HUES64 (cell line): ENCODE measurements around the gene OPALIN. TPM values are rescaled to one million over a fixed set of nuclear protein-coding genes. Genes with fewer than 3 reads are reported as not detected.

Experiments used
- H3K27ac ChIP-seq: 2 replicates; pipeline ENCODE4 v1.7.0; 2013; ENCODE audit warnings: low read depth, low read length, inconsistent platforms
- H3K27me3 ChIP-seq: 2 replicates; pipeline ENCODE4 v1.6.1; 2013; ENCODE audit warnings: mild to moderate bottlenecking, low read length; ENCODE audit not compliant: insufficient read depth
- H3K36me3 ChIP-seq: 2 replicates; pipeline ENCODE4 v1.6.1; 2013; ENCODE audit warnings: mild to moderate bottlenecking, low read length; ENCODE audit not compliant: insufficient read depth
- H3K4me1 ChIP-seq: 2 replicates; pipeline ENCODE4 v1.6.1; 2013; ENCODE audit warnings: mild to moderate bottlenecking, low read length, moderate library complexity; ENCODE audit not compliant: insufficient read depth
- H3K4me3 ChIP-seq: 2 replicates; pipeline ENCODE4 v1.5.1; 2013; ENCODE audit warnings: mild to moderate bottlenecking, low read length, moderate library complexity
- H3K9ac ChIP-seq: 2 replicates; pipeline ENCODE4 v1.6.1; 2013; ENCODE audit warnings: mild to moderate bottlenecking, low read depth, low read length
- H3K9me3 ChIP-seq: 2 replicates; pipeline ENCODE4 v1.6.1; 2013; ENCODE audit warnings: low read depth, low read length; ENCODE audit not compliant: insufficient read depth
- WGBS: fragments of 150-250, 120-280 bp; methylation state at CpG from one replicate; pipeline ENCODE4 v1.1.7; 2013; ENCODE audit warnings: missing lambda C conversion rate; 5-methylcytosine and 5-hydroxymethylcytosine counted together
- polyA plus RNA-seq, 2 experiments: library from polyadenylated mRNA; stranded (reverse); fragments of 50-300 nt; gene quantifications; one replicate each; pipeline ENCODE4 v1.2.3, GENCODE V29; 2013

Gene OPALIN, protein sequence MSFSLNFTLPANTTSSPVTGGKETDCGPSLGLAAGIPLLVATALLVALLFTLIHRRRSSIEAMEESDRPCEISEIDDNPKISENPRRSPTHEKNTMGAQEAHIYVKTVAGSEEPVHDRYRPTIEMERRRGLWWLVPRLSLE
- 0.10 TPM for polyA plus RNA-seq (2013, experiment 1 of 2)
- 0.06 TPM for polyA plus RNA-seq (2013, experiment 2 of 2)

DNA sequence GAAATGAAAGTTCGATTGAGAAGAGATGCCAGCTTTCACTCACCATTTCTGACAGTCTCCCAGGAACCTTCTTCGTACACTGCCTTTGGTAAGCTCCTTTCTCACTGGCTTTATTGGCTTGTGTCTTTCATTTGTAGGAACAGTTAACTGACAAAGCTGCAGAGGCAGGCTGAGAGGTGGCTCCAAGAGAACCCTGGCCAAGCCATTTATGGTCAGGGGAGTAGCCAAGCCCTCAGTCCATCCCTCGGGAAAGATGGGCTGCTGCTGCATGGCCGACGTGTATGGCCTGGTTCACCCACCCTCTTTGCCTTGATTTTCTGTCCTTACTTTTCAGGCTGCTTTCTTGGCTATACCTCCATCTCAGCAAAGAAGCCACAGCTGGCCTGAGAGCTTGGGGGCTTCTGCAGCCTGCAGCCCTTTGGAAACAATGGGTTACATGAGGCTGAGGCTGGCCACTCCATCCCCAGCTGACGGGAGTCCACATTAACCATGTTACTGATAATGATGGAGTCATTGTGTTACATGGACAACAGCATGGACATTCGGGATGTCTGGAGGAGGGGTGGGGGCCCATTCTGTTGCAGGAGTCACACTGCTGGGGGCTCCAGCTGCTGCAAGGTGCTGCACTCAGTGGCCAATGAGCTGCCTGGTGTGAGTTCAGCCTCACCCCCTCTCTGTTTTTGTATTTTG is at the start of gene OPALIN:
OPALIN (minus strand) TSS at position 152 of the 690 bp plus-strand sequence; CDS start at position 46, 106 bp downstream.
- no peak within 1 kb of the TSS for H3K4me3 ChIP-seq
- no peaks in the 10 kb centered on the region for H3K4me1 ChIP-seq

DNA sequence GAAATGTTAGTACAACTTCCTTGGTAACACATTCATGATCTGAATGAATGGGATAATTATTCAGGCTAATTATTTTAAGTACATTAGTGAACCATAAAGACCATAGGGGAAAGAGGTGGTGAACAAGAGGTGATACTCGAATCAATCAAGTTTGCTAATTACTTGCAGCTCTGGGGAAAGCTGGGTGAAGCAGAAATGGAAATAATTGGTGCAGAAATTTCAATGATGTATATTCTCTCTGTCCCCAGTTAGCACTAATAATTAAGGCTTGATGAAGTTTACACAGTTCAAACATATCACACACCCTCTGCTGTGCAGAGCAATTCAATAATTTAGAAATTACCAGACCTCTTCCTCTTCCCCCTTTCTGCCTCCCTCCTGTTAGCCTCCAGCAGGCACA is 49.4 kb upstream of the OPALIN start:
- H3K4me1 ChIP-seq = no peaks in the 10 kb centered on the region
- no peak overlapping the region for H3K27ac ChIP-seq
- H3K9me3 ChIP-seq = no peaks in the 10 kb centered on the region
- 74% methylated on average over 1 of the region's 1 CpG for WGBS
- no peak overlapping the region for H3K9ac ChIP-seq
- no peaks in the 10 kb centered on the region for H3K27me3 ChIP-seq
- no peaks in the 10 kb centered on the region for H3K36me3 ChIP-seq
- H3K4me3 ChIP-seq = no peak overlapping the region

More for the DNA sequence above, at the start of gene OPALIN:
- Histone ChIP-seq H3K27me3 (no peaks in the 10 kb centered on the region), H3K9me3 (no peaks in the 10 kb centered on the region), H3K36me3 (no peaks in the 10 kb centered on the region), H3K27ac (no peak within 1 kb of the TSS), H3K9ac (no peak within 1 kb of the TSS)
- 87% methylated on average over 6 of the region's 7 CpGs for WGBS

DNA sequence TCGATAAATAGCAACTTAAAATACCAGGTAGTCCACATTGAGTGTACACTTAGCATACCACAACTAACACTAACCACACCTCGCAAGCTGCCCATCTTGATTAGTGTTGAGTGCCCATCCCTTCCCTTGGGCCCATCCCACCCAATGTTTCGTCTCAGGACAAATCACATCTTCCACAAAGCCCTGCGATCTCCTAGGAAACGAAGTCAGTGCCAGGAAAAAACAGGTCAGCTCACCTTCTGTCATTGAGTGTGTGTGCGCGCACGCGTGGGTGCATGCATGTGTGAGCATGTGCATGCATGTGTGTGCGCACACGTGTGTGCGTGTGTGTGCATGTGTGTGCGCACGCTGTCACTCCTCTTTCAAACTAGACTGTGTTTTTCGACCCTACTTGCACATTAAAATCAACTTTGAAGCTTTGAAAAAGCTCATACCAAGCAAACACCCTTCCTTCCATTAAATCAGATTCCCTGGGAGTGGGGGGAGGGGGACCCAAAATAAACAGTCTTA is 48.8 kb upstream of the OPALIN start:
- no peaks in the 10 kb centered on the region for H3K9me3 ChIP-seq
- no peak overlapping the region for H3K4me3 ChIP-seq
- 90% methylated on average over 15 of the region's 15 CpGs for WGBS
- no peaks in the 10 kb centered on the region for H3K4me1 ChIP-seq
- no peaks in the 10 kb centered on the region for H3K27me3 ChIP-seq
- H3K36me3 ChIP-seq = no peaks in the 10 kb centered on the region
- no peak overlapping the region for H3K27ac ChIP-seq
- no peak overlapping the region for H3K9ac ChIP-seq

DNA sequence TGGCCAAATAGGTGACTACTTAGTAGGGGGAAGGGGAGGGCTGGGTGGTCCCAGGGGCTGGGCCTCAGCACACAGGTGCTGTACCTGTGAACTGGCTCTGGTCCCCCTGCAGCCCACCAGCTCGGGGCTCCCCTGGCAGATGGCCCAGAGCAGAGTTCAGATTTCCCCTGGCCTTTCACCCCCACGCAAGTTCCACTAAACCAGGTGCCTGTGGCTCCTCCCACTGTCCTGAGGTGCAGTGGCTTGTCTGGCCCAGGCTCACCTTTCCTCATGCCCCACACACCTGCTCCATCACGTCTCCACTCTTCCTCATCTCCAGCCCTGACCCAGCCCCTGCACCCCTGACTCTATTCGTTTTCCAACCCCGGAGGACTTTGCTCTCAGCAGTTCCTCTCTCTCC is 47.3 kb upstream of the OPALIN start:
- H3K4me1 ChIP-seq = peaks cover 8% of the 10 kb centered on the region
- WGBS = 95% methylated on average over 5 of the region's 5 CpGs
- H3K4me3 ChIP-seq = no peak overlapping the region
- H3K9me3 ChIP-seq = no peaks in the 10 kb centered on the region
- H3K9ac ChIP-seq = no peak overlapping the region
- H3K27ac ChIP-seq = no peak overlapping the region
- H3K36me3 ChIP-seq = no peaks in the 10 kb centered on the region
- H3K27me3 ChIP-seq = no peaks in the 10 kb centered on the region

DNA sequence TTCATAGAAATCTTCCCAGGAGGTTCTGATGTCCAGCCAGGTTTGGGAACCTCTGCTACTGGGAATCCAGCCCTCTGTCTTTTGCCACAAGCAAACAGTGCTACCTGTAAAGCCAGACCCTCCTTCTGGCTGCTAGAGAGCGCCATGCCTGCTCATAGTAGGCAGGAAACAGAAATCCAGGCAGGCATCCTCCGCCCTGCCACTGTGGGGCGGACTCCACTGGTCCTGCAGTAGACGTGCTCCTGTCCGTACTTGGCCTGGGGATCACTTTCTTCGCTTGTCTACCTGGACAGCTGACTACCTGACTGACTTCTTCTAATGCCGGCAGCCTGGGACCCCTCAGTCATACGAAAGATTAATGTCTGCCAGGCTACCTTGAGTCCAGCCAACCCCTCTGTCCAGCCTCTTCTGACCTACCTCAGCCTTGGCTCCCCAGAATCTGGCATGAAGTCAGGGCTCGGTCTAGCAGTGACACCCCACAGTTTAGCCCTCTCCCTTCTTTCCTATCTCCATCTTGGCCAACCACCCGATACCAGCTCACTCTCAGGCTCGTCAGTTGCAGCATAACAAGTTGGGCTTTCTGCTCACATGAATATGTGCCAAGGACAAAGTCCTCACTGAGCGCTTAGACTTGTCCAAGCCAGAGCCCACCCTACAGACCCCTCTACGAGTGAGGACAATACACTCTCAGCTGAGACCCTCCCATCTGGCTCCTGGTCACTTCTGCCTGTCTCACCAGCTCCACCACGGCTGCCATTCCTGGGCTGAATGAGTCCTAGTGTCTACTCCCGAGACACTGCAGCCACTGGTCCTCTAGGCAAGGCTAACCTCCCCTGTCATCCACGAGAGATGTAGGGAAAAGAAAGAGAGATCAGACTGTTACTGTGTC is 43.9 kb upstream of the OPALIN start:
- peaks cover 14% of the 10 kb centered on the region for H3K4me1 ChIP-seq
- H3K27me3 ChIP-seq = 0 out of 2 replicates have a peak, but pooled peaks cover 2% of the 10 kb centered on the region
- 89% methylated on average over 16 of the region's 16 CpGs for WGBS
- H3K9me3 ChIP-seq = no peaks in the 10 kb centered on the region
- no peak overlapping the region for H3K9ac ChIP-seq
- H3K36me3 ChIP-seq = no peaks in the 10 kb centered on the region
- no peak overlapping the region for H3K4me3 ChIP-seq
- no peak overlapping the region for H3K27ac ChIP-seq

DNA sequence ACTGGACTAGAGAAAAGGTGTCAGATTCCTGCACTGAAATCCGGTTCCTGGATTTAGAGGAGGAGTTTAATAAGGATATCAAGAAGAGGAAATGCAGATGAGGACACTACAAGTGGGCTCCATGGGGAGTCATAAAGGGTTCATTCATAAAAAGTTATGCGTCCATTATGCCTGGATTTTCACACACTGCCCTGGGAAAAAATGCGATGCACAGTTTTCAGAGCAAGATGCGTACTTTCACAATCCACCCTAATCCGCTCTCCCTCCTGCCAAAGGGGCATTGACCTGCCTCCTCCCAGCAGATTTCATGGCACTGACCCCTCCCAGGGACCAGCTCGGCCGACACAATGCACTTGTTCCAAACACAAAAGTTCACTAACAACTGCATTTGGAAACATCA is 42.2 kb upstream of the OPALIN start:
- Histone ChIP-seq H3K4me3 (no peak overlapping the region), H3K9me3 (no peaks in the 10 kb centered on the region), H3K9ac (no peak overlapping the region), H3K4me1 (peaks cover 18% of the 10 kb centered on the region), H3K27me3 (peaks cover 7% of the 10 kb centered on the region; the same call in 1 of the 2 replicates), H3K36me3 (no peaks in the 10 kb centered on the region), H3K27ac (no peak overlapping the region)
- 84% methylated on average over 7 of the region's 7 CpGs for WGBS

DNA sequence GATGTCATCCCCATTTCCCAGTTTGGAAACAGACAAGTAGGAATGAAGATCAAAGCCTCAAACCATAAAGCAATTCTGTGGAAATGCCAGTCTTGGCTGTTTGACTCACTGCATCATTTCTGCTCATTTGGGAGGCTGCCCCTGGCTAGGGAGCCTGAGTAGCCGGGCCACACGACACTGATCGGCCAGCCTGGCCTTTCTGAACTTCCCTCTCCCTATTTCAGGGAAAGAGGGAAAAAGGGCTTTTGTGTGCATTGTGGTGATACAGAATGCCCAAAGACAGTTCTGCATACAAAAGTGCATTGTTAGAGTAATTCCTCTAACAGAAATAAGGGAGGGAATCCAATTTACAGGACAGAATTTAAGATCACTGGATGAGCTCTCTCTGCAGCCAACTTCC is 41.7 kb upstream of the OPALIN start:
- 98% methylated on average over 3 of the region's 3 CpGs for WGBS
- H3K9ac ChIP-seq = no peak overlapping the region
- no peaks in the 10 kb centered on the region for H3K36me3 ChIP-seq
- H3K27me3 ChIP-seq = peaks cover 10% of the 10 kb centered on the region
- H3K9me3 ChIP-seq = no peaks in the 10 kb centered on the region
- no peak overlapping the region for H3K27ac ChIP-seq
- no peak overlapping the region for H3K4me3 ChIP-seq
- peaks cover 21% of the 10 kb centered on the region for H3K4me1 ChIP-seq

DNA sequence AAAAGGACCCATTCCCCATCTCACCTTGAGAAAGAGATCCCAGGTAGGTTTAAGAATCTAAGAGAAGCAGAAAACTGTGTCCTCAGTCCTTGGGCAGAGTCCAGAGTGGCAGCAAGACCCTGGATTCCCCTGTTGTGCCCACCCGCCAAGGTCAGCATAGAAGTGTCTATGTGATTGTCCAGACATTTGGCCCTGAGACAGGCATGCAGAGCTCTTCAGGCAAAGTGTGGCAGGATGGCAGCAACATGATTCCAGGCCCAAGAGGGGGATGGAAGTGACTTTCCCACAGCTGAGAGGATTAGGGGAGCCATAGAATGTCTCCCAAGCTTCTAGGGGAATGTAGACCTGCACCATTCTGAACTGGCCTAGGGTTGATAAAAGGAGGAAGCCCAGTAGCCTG is 39.1 kb upstream of the OPALIN start:
- Histone ChIP-seq H3K27ac (no peak overlapping the region), H3K9ac (no peak overlapping the region), H3K4me3 (no peak overlapping the region), H3K9me3 (no peaks in the 10 kb centered on the region), H3K27me3 (peaks cover 10% of the 10 kb centered on the region), H3K4me1 (peaks cover 21% of the 10 kb centered on the region), H3K36me3 (no peaks in the 10 kb centered on the region)
- WGBS = 95% methylated on average over 1 of the region's 1 CpG

DNA sequence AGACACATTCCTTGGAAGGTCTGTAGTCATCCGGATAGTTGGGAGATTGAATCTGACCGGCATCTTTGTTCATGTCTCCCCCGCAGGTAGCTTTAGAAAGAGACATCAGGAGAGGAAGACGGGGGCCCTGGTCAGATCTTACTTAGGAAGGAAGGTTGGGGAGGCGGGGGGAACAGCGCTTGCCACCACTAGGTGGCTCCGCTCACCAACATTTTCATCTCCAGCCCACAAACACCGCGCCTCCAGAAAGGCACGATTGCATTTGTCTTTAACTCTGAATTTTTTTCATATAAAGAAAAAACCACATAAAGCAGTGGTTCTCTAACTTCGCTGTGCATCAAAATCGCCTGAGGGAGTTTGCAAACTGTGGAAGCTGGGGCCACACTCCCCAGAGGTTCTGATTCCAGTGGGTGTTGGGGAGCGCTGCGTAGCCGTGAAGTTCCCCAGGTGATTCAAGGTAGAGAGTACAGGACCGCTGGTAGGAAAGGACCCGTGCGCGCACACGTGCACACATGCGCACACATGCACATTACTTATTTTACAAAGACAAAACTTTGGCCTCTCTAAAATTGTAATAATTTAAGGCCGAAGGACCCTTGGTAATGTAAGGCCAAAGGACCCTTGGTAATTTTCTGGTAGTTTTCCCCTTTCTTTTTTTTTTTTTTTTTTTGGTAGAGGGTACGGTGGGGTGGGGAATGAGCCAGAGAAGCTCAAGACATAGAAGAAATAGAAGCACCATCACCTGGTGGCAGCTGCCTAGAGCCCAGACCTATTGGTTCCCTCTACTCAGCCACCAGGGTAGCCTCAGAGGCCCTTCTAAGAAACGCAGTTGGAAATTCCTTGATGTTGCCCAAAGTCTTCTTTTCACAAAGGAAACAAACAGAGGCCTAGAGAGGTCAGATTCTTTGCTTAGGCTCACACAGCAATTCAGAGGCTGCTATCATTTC is 37.4 kb upstream of the OPALIN start:
- peaks cover 10% of the 10 kb centered on the region for H3K27me3 ChIP-seq

DNA sequence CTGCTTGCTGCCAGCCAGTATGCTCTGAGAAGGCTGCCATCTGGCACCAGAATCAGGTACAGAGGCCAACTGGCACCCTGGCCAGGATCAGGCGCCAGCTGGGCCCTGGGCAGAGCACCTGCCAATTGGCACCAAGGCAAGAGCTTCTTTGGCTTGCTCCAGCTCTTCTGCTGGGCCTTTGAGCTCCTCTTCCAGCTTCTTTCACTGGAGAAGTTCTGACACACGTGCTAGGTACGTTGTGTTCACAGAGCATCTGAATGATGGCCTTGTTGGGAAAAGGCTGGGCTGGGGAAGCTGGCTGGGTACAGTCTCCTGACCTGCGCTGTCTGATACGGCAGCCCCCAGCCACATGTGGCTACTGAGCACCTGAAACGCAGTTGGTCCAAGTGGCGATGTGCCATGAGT is 31.7 kb upstream of the OPALIN start:
- no peak overlapping the region for H3K4me3 ChIP-seq
- no peaks in the 10 kb centered on the region for H3K4me1 ChIP-seq
- H3K27me3 ChIP-seq = no peaks in the 10 kb centered on the region
- no peak overlapping the region for H3K27ac ChIP-seq
- no peaks in the 10 kb centered on the region for H3K36me3 ChIP-seq
- 87% methylated on average over 7 of the region's 7 CpGs for WGBS
- no peaks in the 10 kb centered on the region for H3K9me3 ChIP-seq
- no peak overlapping the region for H3K9ac ChIP-seq

More for the DNA sequence above, 37.4 kb upstream of the OPALIN start:
- Histone ChIP-seq H3K27ac (no peak overlapping the region), H3K4me1 (peaks cover 14% of the 10 kb centered on the region), H3K9ac (peak overlapping the region; percentile 29; the same call in 1 of the 2 replicates), H3K36me3 (no peaks in the 10 kb centered on the region), H3K9me3 (no peaks in the 10 kb centered on the region), H3K4me3 (peak overlapping the region; percentile 45)
- WGBS = 41% methylated on average over 24 of the region's 24 CpGs
